ENCODE results near the gene PDE5A.

Gene PDE5A

GRCh38 chr4:119585771-119586170 lies 42.8 kb downstream of the PDE5A start:
- peak; percentile 24 for DNase-seq (ENCODE audit: low read depth)

GRCh38 chr4:119581190-119581873 lies 47.3 kb downstream of the PDE5A start:
- no peak for DNase-seq (ENCODE audit: low read depth)

- DNase-seq (ENCODE audit: low read depth), result no peak
These were observed 48.3 kb downstream of the PDE5A start for GRCh38 chr4:119580293-119580692.

GRCh38 chr4:119579823-119580222 lies 48.8 kb downstream of the PDE5A start:
- DNase-seq (ENCODE audit: low read depth), result no peak

- no peak for DNase-seq (ENCODE audit: low read depth)
These were observed 58.2 kb downstream of the PDE5A start for GRCh38 chr4:119570401-119570800.

GRCh38 chr4:119564106-119564505 lies 64.5 kb downstream of the PDE5A start:
- no peak for DNase-seq (ENCODE audit: low read depth)

GRCh38 chr4:119559044-119559647 lies 69.5 kb downstream of the PDE5A start:
- no peak for DNase-seq (ENCODE audit: low read depth)

- no peak for DNase-seq (ENCODE audit: low read depth)
These were observed 77.6 kb downstream of the PDE5A start for GRCh38 chr4:119550857-119551532.

GRCh38 chr4:119549639-119550038 lies 79.0 kb downstream of the PDE5A start:
- DNase-seq (ENCODE audit: low read depth), result no peak

- DNase-seq (ENCODE audit: low read depth), result no peak
These were observed 84.8 kb downstream of the PDE5A start for GRCh38 chr4:119543779-119544178.

- no peak for DNase-seq (ENCODE audit: low read depth)
These were observed 85.4 kb downstream of the PDE5A start for GRCh38 chr4:119543187-119543586.

- DNase-seq (ENCODE audit: low read depth), result no peak
These were observed 88.4 kb downstream of the PDE5A start for GRCh38 chr4:119540249-119540648.

GRCh38 chr4:119537586-119537985 lies 91.0 kb downstream of the PDE5A start:
- no peak for DNase-seq (ENCODE audit: low read depth)

GRCh38 chr4:119536572-119537528 lies 91.8 kb downstream of the PDE5A start:
- no peak for DNase-seq (ENCODE audit: low read depth)

GRCh38 chr4:119532319-119532718 lies 96.3 kb downstream of the PDE5A start:
- DNase-seq (ENCODE audit: low read depth), result no peak

GRCh38 chr4:119529788-119530187 lies 98.8 kb downstream of the PDE5A start:
- no peak for DNase-seq (ENCODE audit: low read depth)

GRCh38 chr4:119526786-119527550 lies 101.6 kb downstream of the PDE5A start:
- DNase-seq (ENCODE audit: low read depth), result no peak

GRCh38 chr4:119525771-119526712 lies 102.6 kb downstream of the PDE5A start:
- no peak for DNase-seq (ENCODE audit: low read depth)

- peak; percentile 58 for DNase-seq (ENCODE audit: low read depth)
These were observed 103.4 kb downstream of the PDE5A start for GRCh38 chr4:119525005-119525749.

GRCh38 chr4:119523399-119523798 lies 105.2 kb downstream of the PDE5A start:
- DNase-seq (ENCODE audit: low read depth), result no peak
